Urinary bladder (tissue), 4 donors: ENCODE data around the gene FNDC3B. TPM values are rescaled to one million over a fixed set of nuclear protein-coding genes. Genes with fewer than 3 reads are reported as not detected.

Source experiments
- DNase-seq: peaks from one replicate; pipeline ENCODE4 v3.0.0-alpha.2; 2015; ENCODE audit errors: extremely low spot score
- H3K27ac ChIP-seq: one replicate; pipeline ENCODE4 v1.5.1; 2013; ENCODE audit warnings: low read depth, mild to moderate bottlenecking, moderate library complexity
- H3K36me3 ChIP-seq: one replicate; pipeline ENCODE4 v1.6.1; 2013; ENCODE audit warnings: mild to moderate bottlenecking, moderate library complexity; ENCODE audit not compliant: insufficient read depth
- H3K4me1 ChIP-seq: one replicate; pipeline ENCODE4 v1.6.1; 2013; ENCODE audit warnings: mild to moderate bottlenecking, moderate library complexity; ENCODE audit not compliant: insufficient read depth
- H3K4me3 ChIP-seq: one replicate; pipeline ENCODE4 v1.5.1; 2013; ENCODE audit warnings: low read depth, low read length
- WGBS: extraction: QIAGEN DNeasy Blood & Tissue Kit; methylation state at CpG from one replicate; pipeline ENCODE4 v1.1.7; 2013; 5-methylcytosine and 5-hydroxymethylcytosine counted together
- polyA plus RNA-seq: library from polyadenylated mRNA; stranded (reverse); fragments of 200-250 nt; gene quantifications from one replicate; pipeline ENCODE4 v1.2.3, GENCODE V29; 2013
- total RNA-seq: library from RNA; depleted of rRNA; stranded (reverse); fragments of >200 nt; gene quantifications from one replicate; pipeline ENCODE4 v1.2.3, GENCODE V29; 2014
- donor health status: healthy with polysubstance abuse.
- donor health status: healthy.

Gene FNDC3B
- total and polyA plus RNA-seq, 2 donors = 22.0 to 228 TPM

- peaks cover 3% of the 10 kb centered on the region for H3K4me1 ChIP-seq
- no peak overlapping the region for H3K4me3 ChIP-seq
- no peaks in the 10 kb centered on the region for H3K36me3 ChIP-seq
- DNase-seq = no peak
- 94% methylated on average over 2 of the region's 2 CpGs for WGBS
- H3K27ac ChIP-seq = no peak overlapping the region
These were observed 182.2 kb downstream of the FNDC3B start for GRCh38 chr3:172221547-172221946.

DNA sequence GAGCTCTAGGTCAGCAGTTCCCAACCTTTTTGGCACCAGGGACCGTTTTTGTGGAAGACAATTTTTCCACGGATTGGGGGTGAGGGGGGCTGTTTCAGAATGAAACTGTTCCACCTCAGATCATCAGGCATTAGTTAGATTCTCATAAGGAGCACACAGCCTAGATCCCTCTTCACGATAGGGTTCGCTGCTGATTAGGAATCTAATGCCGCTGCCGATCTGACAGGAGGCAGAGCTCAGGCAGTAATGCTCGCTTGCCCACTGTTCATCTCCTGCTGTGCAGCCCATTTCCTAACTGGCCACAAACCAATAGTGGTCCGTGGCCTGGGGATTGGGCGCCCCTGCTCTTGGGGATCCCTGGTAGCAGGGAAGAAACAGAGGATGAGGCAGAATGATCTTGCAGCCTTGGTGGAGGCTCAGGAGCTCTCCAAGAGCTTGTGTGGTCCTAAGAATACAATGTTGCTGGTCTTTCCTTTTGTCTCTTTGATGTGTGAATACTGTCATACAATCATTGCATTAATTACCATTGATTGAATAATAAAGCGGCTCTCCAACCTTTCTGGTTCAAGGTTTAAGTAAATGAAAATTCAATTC, 183.2 kb downstream of the FNDC3B start:
- 77% methylated on average over 10 of the region's 10 CpGs for WGBS
- H3K27ac ChIP-seq = no peak overlapping the region
- peaks cover 3% of the 10 kb centered on the region for H3K4me1 ChIP-seq
- no peak overlapping the region for H3K4me3 ChIP-seq
- no peaks in the 10 kb centered on the region for H3K36me3 ChIP-seq
- no peak for DNase-seq

- no peak overlapping the region for H3K4me3 ChIP-seq
- no peaks in the 10 kb centered on the region for H3K4me1 ChIP-seq
- no peaks in the 10 kb centered on the region for H3K36me3 ChIP-seq
- no peak overlapping the region for H3K27ac ChIP-seq
- DNase-seq = no peak
- 85% methylated on average over 4 of the region's 4 CpGs for WGBS
These were observed 184.5 kb downstream of the FNDC3B start for GRCh38 chr3:172223870-172224269.

GRCh38 chr3:172224560-172225214, 185.3 kb downstream of the FNDC3B start:
- 64% methylated on average over 7 of the region's 7 CpGs for WGBS
- DNase-seq = no peak

GRCh38 chr3:172225215-172225707, 185.9 kb downstream of the FNDC3B start:
- no peak for DNase-seq
- no peak overlapping the region for H3K4me3 ChIP-seq
- no peaks in the 10 kb centered on the region for H3K36me3 ChIP-seq
- no peaks in the 10 kb centered on the region for H3K4me1 ChIP-seq
- WGBS = 87% methylated on average over 5 of the region's 5 CpGs
- no peak overlapping the region for H3K27ac ChIP-seq

More at GRCh38 chr3:172224560-172225214, 185.3 kb downstream of the FNDC3B start:
- no peak overlapping the region for H3K27ac ChIP-seq
- H3K4me1 ChIP-seq = no peaks in the 10 kb centered on the region
- H3K4me3 ChIP-seq = no peak overlapping the region
- no peaks in the 10 kb centered on the region for H3K36me3 ChIP-seq

- DNase-seq = no peak
- no peak overlapping the region for H3K4me3 ChIP-seq
- 96% methylated on average over 5 of the region's 5 CpGs for WGBS
- H3K27ac ChIP-seq = no peak overlapping the region
- H3K36me3 ChIP-seq = no peaks in the 10 kb centered on the region
- no peaks in the 10 kb centered on the region for H3K4me1 ChIP-seq
These were observed 187.5 kb downstream of the FNDC3B start for GRCh38 chr3:172226831-172227230.

DNA sequence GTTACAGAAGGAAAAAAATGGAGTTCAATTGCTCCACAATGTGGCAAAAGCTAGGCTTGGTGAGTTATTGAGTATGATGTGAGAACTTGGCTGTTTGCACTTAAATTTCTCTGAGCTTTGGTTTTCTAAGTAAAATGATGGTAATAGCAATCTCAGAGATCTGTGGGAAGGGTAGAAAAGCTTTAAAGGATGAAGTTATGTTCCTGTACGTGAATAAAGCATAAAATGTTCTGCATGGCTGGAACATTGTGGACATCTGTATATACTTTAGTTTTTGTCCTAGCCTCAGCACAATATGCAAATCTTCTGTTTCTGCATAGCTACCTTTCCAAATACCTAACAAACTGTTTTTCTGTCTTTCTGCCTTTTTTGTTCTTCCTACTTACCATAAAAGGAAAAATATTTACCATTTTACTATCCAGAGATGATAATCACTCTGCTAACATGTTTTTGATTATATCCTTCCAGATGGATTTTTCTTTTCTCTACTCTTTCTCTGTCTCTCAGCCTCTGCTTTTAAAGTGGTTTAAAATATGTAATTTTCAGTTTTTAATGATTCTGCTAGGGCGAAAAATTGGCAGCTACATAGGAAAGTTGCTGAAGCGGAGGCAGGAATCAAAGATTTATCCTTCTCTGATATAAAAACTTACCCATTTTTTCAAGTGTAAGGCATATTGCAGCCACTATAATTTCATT, 188.1 kb downstream of the FNDC3B start:
- Histone ChIP-seq H3K4me3 (no peak overlapping the region), H3K4me1 (no peaks in the 10 kb centered on the region), H3K36me3 (no peaks in the 10 kb centered on the region), H3K27ac (no peak overlapping the region)
- WGBS = 77% methylated on average over 3 of the region's 3 CpGs
- no peak for DNase-seq

GRCh38 chr3:172228036-172228415, 188.6 kb downstream of the FNDC3B start:
- Histone ChIP-seq H3K36me3 (no peaks in the 10 kb centered on the region), H3K27ac (no peak overlapping the region), H3K4me1 (no peaks in the 10 kb centered on the region), H3K4me3 (no peak overlapping the region)
- DNase-seq = no peak
- 62% methylated on average over 2 of the region's 2 CpGs for whole genome bisulfite sequencing

- WGBS = 88% methylated on average over 1 of the region's 1 CpG
These were observed 190.1 kb downstream of the FNDC3B start for GRCh38 chr3:172229462-172229861.

DNA sequence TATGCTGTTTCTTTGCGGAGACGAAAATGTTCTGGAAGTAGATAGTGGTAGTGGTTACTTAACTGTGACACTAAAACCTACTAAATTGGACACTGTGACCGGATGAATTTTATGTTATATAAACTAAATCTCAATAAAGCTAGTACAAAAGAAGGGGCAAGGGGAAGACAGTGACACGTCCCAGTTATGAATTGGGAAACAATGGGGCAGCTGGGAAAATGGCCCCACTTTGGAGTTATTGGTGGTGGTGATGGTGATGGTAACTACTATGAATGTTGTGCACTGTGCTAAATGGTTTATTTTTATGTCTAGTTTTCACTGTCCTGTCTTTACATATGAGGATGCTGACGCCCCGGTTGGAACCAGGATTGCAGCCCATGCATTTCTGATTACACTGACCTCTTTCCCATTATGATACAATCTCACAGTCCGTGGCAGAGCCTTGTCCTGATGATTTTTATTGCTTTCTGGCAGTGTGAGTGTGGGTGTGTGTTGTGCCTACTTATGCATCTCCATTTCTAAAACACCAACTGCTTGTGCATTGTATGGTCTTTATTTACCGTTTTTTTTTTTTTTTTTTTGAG, 192.0 kb downstream of the FNDC3B start:
- Histone ChIP-seq H3K4me3 (no peak overlapping the region), H3K4me1 (no peaks in the 10 kb centered on the region), H3K27ac (no peak overlapping the region), H3K36me3 (no peaks in the 10 kb centered on the region)
- WGBS = 95% methylated on average over 8 of the region's 8 CpGs
- DNase-seq = no peak

More at GRCh38 chr3:172229462-172229861, 190.1 kb downstream of the FNDC3B start:
- no peaks in the 10 kb centered on the region for H3K4me1 ChIP-seq
- H3K4me3 ChIP-seq = no peak overlapping the region
- no peak overlapping the region for H3K27ac ChIP-seq
- no peaks in the 10 kb centered on the region for H3K36me3 ChIP-seq
- no peak for DNase-seq

DNA sequence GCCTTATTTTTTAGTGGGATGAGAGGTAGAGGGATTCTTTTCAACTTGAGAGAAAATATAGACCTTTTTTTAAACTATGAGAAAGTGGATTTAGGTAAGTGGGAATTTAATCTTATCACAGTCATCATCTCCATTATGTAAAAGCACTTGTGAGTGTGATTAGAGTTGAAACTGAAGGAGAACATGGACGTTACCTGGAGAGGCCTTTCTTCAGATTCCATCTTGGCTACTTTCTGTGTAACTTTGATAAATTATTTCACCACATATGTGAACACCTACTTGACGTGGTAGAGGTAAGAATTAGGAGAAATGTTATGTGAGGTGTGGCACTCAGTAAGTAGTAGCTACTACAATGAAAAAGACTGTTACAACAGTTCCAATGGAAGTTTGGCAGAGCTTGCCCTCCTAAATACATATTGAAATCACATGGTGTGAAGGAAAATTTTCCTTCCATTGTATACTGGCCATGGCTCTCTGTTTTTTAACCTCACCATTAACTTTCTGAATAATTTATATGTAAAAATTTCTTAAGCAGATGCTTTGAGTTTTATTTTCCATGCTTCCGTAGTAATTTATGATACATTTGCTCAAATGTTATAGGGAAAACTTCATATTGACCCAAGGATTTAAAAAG, 193.3 kb downstream of the FNDC3B start:
- Histone ChIP-seq H3K4me3 (no peak overlapping the region), H3K4me1 (no peaks in the 10 kb centered on the region), H3K27ac (no peak overlapping the region), H3K36me3 (no peaks in the 10 kb centered on the region)
- DNase-seq = no peak
- WGBS = 77% methylated on average over 3 of the region's 3 CpGs

GRCh38 chr3:172233474-172234277, 194.3 kb downstream of the FNDC3B start:
- H3K36me3 ChIP-seq = no peaks in the 10 kb centered on the region
- H3K4me1 ChIP-seq = no peaks in the 10 kb centered on the region
- no peak overlapping the region for H3K4me3 ChIP-seq
- H3K27ac ChIP-seq = no peak overlapping the region
- 84% methylated on average over 8 of the region's 8 CpGs for WGBS
- no peak for DNase-seq

DNA sequence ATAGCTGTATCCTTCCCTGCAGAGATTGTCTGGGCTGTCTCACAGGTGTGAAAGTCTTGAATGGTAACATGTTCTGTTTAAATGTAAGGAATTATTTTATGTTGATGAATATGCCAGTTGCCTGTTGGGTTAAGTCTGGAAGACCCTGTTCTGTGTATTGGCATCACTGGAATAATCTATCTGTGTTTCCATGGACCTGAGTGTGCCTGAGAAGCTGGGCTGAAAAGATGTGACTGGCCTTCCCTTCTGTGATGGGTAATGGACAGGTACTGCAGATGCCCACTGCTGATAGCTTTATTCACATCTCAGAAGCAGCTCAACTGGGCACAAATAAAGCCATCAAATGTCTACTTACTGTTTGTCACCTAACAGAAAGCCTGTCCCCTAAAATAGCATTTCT, 196.3 kb downstream of the FNDC3B start:
- no peak overlapping the region for H3K4me3 ChIP-seq
- no peaks in the 10 kb centered on the region for H3K36me3 ChIP-seq
- no peak overlapping the region for H3K27ac ChIP-seq
- no peak for DNase-seq
- H3K4me1 ChIP-seq = no peaks in the 10 kb centered on the region
